Left lung (tissue), 10 donors: ENCODE data around the gene KIZ. TPM values are rescaled to one million over a fixed set of nuclear protein-coding genes. Genes with fewer than 3 reads are reported as not detected.
A peak's percentile ranks its signal among the peaks of the same experiment; 100 is the strongest.

Source experiments
- ATAC-seq: fragments of 200-7000 bp; cut with Tn5 transposase; one replicate; pipeline ENCODE4 v1.9.1; 2020; ENCODE audit warnings: moderate library complexity
- DNase-seq, 4 donors: peaks; one replicate each; pipeline ENCODE4 v3.0.0-alpha.2; 2013 to 2020
- H3K27ac ChIP-seq, 2 donors: fragments of 200-600 bp; sonication (generic) in 1 of 2; one replicate each; pipeline versions ENCODE4 v1.5.0 to v1.8.0; 2020 to 2021
- H3K27me3 ChIP-seq, 2 donors: fragments of 200-600 bp; sonication (generic) in 1 of 2; one replicate each; pipeline versions ENCODE4 v1.5.0 to v1.8.0; 2020 to 2021
- H3K36me3 ChIP-seq, 2 donors: fragments of 200-600 bp; sonication (generic) in 1 of 2; one replicate each; pipeline versions ENCODE4 v1.5.0 to v1.8.0; 2020 to 2021
- H3K4me1 ChIP-seq, 2 donors: fragments of 200-600 bp; one replicate each; pipeline ENCODE4 v1.8.0; 2021
- H3K4me3 ChIP-seq, 2 donors: fragments of 200-600 bp; sonication (generic) in 1 of 2; one replicate each; pipeline versions ENCODE4 v1.5.0 to v1.8.0; 2020 to 2021; ENCODE audit warnings: mild to moderate bottlenecking in 1 of 2
- H3K9me3 ChIP-seq, 2 donors: fragments of 200-600 bp; sonication (generic) in 1 of 2; one replicate each; pipeline versions ENCODE4 v1.5.0 to v1.8.0; 2020 to 2021
- intact Hi-C, 2 donors: fragments of 100-400 bp; cut with DNase I; formaldehyde crosslinking; loops; one replicate each; pipeline versions ENCODE4 v1.11.2 to v1.14.2; 2022
- polyA plus RNA-seq, 6 donors: library from polyadenylated mRNA; unstranded; fragments of 120-200 nt; gene quantifications; one replicate each; pipeline ENCODE4 v1.2.1, GENCODE V29; 2013; ENCODE audit not compliant: insufficient read length in 6 of 6
- total RNA-seq, 2 donors: library from RNA; stranded (reverse); fragmentation: NEBNext Ultra II Directional; extraction: Animal tissue kit (Norgen Biotek cat#: 25700); gene quantifications; one replicate each; pipeline ENCODE4 v1.2.1, GENCODE V29; 2021
- TF ChIP-seq, protein P1 (sequence below), 2 donors: fragments of 200-600 bp; sonication (generic) in 1 of 2; IDR thresholded peaks; one replicate each; pipeline versions ENCODE4 v1.5.0 to v1.8.0; 2021; ENCODE audit warnings: antibody characterized with exemption in 2 of 2
- donor health status: DM: no; HTN: yes; CAD: no.
- donor health status: DM: no; HTN: no; CAD: no.

Gene KIZ
- total and polyA plus RNA-seq, 8 donors: 10.4 to 30.6 (median 25.2) TPM

DNA sequence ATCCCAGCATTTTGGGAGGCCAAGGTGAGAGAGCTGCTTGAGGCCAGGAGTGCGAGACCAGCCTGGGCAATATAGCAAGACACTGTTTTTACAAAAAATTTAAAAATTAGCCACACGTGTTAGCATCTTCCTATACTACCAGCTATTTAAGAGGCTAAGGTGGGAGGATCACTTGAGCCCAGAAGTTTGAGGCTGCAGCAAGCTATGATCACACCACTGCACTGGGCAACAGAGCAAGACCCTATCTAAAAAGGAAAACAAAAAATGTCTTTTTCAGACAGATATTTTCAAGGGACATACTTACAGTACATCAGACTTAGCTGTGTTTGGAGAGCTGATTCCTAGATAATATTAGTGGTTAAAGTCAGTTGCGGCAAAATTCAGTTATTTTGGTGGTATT lies 104.3 kb downstream of the KIZ start:
- TF ChIP-seq, protein P1, sequence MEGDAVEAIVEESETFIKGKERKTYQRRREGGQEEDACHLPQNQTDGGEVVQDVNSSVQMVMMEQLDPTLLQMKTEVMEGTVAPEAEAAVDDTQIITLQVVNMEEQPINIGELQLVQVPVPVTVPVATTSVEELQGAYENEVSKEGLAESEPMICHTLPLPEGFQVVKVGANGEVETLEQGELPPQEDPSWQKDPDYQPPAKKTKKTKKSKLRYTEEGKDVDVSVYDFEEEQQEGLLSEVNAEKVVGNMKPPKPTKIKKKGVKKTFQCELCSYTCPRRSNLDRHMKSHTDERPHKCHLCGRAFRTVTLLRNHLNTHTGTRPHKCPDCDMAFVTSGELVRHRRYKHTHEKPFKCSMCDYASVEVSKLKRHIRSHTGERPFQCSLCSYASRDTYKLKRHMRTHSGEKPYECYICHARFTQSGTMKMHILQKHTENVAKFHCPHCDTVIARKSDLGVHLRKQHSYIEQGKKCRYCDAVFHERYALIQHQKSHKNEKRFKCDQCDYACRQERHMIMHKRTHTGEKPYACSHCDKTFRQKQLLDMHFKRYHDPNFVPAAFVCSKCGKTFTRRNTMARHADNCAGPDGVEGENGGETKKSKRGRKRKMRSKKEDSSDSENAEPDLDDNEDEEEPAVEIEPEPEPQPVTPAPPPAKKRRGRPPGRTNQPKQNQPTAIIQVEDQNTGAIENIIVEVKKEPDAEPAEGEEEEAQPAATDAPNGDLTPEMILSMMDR (IDR thresholded peaks at IDR 0.05): no peak
- H3K4me1 ChIP-seq: no peaks in the 10 kb centered on the region
- H3K27me3 ChIP-seq: no peaks in the 10 kb centered on the region
- H3K27ac ChIP-seq: no peak overlapping the region
- H3K36me3 ChIP-seq: peaks cover 0 to 19% of the 10 kb centered on the region in 2 donors
- H3K4me3 ChIP-seq: no peak overlapping the region
- DNase-seq (no peak), ATAC-seq (no peak)
- H3K9me3 ChIP-seq: no peaks in the 10 kb centered on the region
- intact Hi-C loops: loop anchor here in 1 of 2 donors (10.0 kb wide), 1 partner anchor 275 kb away; no protein-coding TSS in a partner anchor

DNA sequence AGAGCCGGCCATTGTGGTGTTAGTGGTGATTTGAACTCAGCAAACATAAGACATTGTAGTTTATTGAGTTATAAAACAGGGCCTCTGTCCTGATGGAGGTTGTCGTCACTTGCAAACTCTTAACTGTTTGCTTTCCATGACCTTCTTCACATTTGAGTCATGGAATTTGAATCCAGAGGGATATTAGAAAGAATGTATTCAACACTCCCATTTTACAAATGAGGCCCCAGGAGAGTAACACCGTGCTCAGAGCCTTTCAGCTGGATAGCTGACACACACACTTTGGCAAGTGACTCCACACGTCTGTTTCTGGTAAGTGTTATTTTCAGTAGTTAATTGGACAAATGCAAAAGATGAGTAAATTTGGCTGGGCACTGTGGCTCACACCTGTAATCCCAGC lies 104.8 kb downstream of the KIZ start:
- peaks cover 0 to 2% of the 10 kb centered on the region in 2 donors for H3K4me1 ChIP-seq
- intact Hi-C loops: loop anchor here in 1 of 2 donors (10.0 kb wide), 1 partner anchor 274 kb away; no protein-coding TSS in a partner anchor

DNA sequence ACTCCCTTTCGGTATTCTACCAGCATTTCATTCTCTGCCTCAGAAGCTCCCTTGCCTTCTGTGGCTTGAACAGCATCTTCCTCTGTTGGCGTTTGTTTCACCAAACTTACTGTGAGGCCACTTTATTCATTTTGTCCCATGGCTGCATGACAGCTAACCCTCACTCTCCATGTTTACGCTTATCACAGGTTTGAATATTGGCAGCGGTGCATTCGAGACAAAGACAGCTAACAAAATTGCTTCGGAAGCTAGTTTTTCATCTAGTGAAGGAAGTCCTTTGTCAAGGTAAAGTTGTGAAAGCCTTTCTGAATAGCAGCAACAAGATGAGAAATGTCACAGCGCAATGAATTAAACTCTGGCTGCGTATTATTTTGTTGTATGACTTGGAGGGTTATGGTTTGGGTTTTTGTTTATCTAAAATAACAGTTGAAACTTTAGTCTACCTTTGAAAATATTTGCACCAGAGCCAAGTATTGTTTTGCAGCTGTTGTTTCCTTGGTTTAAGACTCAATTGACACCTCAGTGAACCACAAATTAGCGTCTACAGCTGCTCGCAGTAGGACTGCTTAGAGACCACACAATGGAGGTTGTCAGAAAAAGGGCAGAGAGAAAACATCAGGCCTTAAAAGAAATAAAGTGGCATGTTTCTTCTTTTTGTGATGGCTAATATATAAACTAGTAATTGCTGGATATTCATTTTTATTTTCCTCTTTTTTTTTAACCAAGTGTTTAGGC lies 106.8 kb downstream of the KIZ start:
- intact Hi-C loops: loop anchor here in 1 of 2 donors (10.0 kb wide), 1 partner anchor 272 kb away; no protein-coding TSS in a partner anchor
- Histone ChIP-seq H3K9me3 (no peaks in the 10 kb centered on the region), H3K36me3 (peaks cover 0 to 19% of the 10 kb centered on the region in 2 donors), H3K4me3 (no peak overlapping the region), H3K4me1 (peaks cover 0 to 5% of the 10 kb centered on the region in 2 donors), H3K27ac (no peak overlapping the region), H3K27me3 (no peaks in the 10 kb centered on the region)
- TF ChIP-seq, protein P1 (IDR thresholded peaks at IDR 0.05): no peak
- ATAC-seq (no peak), DNase-seq (no peak)

More for the DNA sequence above, 104.8 kb downstream of the KIZ start:
- ATAC-seq: no peak
- Histone ChIP-seq H3K9me3 (no peaks in the 10 kb centered on the region), H3K4me3 (no peak overlapping the region), H3K27ac (no peak overlapping the region), H3K27me3 (no peaks in the 10 kb centered on the region), H3K36me3 (peaks cover 0 to 19% of the 10 kb centered on the region in 2 donors)
- DNase-seq: no peak
- TF ChIP-seq, protein P1 (IDR thresholded peaks at IDR 0.05): no peak

DNA sequence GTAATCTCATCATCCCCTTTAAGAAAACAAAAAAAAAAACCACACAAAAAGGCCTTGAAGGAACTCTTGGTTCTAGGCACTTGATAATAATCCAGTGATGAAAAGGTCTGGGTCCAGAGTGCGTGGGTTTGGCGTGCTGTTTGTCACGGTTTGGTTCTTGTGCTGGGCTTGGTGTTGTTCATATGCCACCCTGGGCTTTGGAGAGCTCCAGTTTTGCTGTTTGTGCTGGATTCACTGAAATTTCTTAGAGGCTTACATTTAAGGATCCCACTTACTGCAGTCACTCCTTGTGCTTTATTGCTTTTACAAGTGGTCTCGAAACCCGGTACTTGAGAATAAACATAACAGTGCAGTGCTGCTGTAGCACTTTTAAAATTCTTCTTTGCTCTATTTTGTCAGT lies 108.4 kb downstream of the KIZ start:
- Histone ChIP-seq H3K27ac (no peak overlapping the region), H3K4me1 (peaks cover 0 to 5% of the 10 kb centered on the region in 2 donors), H3K9me3 (no peaks in the 10 kb centered on the region), H3K27me3 (no peaks in the 10 kb centered on the region), H3K36me3 (peaks cover 0 to 20% of the 10 kb centered on the region in 2 donors), H3K4me3 (no peak overlapping the region)
- ATAC-seq (no peak), DNase-seq (no peak)
- TF ChIP-seq, protein P1 (IDR thresholded peaks at IDR 0.05): no peak
- intact Hi-C loops: loop anchor here in 1 of 2 donors (10.0 kb wide), 1 partner anchor 270 kb away; no protein-coding TSS in a partner anchor

DNA sequence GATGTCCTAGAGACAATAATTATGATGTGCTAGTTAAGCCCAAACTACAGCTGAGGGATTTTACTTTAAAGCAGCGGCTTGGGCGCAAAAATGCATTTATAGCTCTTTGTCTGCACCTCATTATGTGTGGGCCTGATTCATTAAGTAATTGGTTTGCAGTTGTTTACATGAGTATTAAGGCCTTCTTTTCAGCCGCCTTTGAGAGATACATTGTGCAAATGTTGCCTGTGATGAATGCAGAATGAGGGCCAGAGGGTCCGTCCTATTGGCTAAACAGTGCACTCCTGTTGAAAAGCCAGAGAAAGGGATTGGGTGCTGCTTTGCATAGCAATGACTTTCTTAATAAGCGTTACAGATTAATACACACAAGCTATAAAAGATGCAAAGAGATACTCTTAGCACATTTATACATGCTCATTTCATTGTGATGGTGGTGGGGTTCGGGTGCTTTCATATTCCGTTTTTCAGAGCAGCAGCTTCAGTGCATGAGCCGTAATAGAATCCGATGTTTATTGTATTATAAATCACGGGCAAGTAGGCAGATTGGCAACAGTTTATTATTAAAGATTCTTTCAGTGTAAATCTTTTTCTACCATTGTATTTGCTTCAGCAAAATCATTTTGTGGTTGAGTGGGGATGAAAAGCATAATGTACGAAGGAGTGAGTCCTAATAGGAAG lies 109.1 kb downstream of the KIZ start:
- no peaks in the 10 kb centered on the region for H3K9me3 ChIP-seq
- intact Hi-C loops: loop anchor here (5.0 to 10.0 kb wide), 2 partner anchors 270 to 272 kb away; no protein-coding TSS in a partner anchor
- no peak overlapping the region for H3K4me3 ChIP-seq
- H3K36me3 ChIP-seq: peaks cover 0 to 14% of the 10 kb centered on the region in 2 donors
- no peaks in the 10 kb centered on the region for H3K27me3 ChIP-seq
- peak in 2 of 4 donors; percentile 20 to 21 for DNase-seq
- no peak overlapping the region for H3K27ac ChIP-seq
- H3K4me1 ChIP-seq: peaks cover 0 to 5% of the 10 kb centered on the region in 2 donors
- TF ChIP-seq, protein P1 (IDR thresholded peaks at IDR 0.05): no peak
- ATAC-seq: no peak
